MG63 (cell line): ENCODE measurements around the gene TTLL5. TPM values are rescaled to one million over a fixed set of nuclear protein-coding genes. Genes with fewer than 3 reads are reported as not detected.

Experiments
- DNase-seq: peaks from one replicate; pipeline ENCODE4 v3.0.0-alpha.2; 2020
- H3K27me3 ChIP-seq: fragments of 250-450 bp; sonication (Bioruptor Pico); 2 replicates; pipeline ENCODE4 v1.5.1; 2020; ENCODE audit warnings: mild to moderate bottlenecking, moderate library complexity
- H3K36me3 ChIP-seq: fragments of 250-450 bp; sonication (Bioruptor Pico); 2 replicates; pipeline ENCODE4 v1.5.1; 2020; ENCODE audit warnings: mild to moderate bottlenecking, moderate library complexity
- H3K4me3 ChIP-seq: fragments of 250-450 bp; sonication (Bioruptor Pico); 2 replicates; pipeline ENCODE4 v1.5.1; 2020; ENCODE audit warnings: mild to moderate bottlenecking, moderate library complexity
- H3K9me3 ChIP-seq: fragments of 250-450 bp; sonication (Bioruptor Pico); 2 replicates; pipeline ENCODE4 v1.5.1; 2020; ENCODE audit warnings: mild to moderate bottlenecking, moderate library complexity
- total RNA-seq: library from RNA; depleted of rRNA; stranded (reverse); fragments of >200 nt; shearing (Covaris generic); gene quantifications from 2 replicates; pipeline ENCODE4 v1.2.3, GENCODE V29; 2014; ENCODE audit warnings: low replicate concordance

TTLL5 gene
- total RNA-seq, 1 experiment from 2014 or later, result 12.9 TPM

GRCh38 chr14:75646762-75647161, 14.3 kb upstream of the TTLL5 start:
- DNase-seq, result no peak
- no peaks in the 10 kb centered on the region for H3K27me3 ChIP-seq

GRCh38 chr14:75647640-75648039, 13.4 kb upstream of the TTLL5 start:
- Histone ChIP-seq H3K27me3 (no peaks in the 10 kb centered on the region), H3K36me3 (peaks cover 3% of the 10 kb centered on the region; the same call in 1 of the 2 replicates), H3K4me3 (no peak overlapping the region), H3K9me3 (no peaks in the 10 kb centered on the region)
- peak; percentile 2 for DNase-seq

More at GRCh38 chr14:75646762-75647161, 14.3 kb upstream of the TTLL5 start:
- Histone ChIP-seq H3K4me3 (no peak overlapping the region), H3K9me3 (no peaks in the 10 kb centered on the region), H3K36me3 (peaks cover 3% of the 10 kb centered on the region; the same call in 1 of the 2 replicates)

GRCh38 chr14:75648066-75648838, 12.8 kb upstream of the TTLL5 start:
- DNase-seq, result peak; percentile 91
- H3K27me3 ChIP-seq, result no peaks in the 10 kb centered on the region
- H3K36me3 ChIP-seq, result peaks cover 3% of the 10 kb centered on the region; the same call in 1 of the 2 replicates
- H3K9me3 ChIP-seq, result no peaks in the 10 kb centered on the region
- H3K4me3 ChIP-seq, result no peak overlapping the region

- Histone ChIP-seq H3K4me3 (no peak overlapping the region), H3K9me3 (no peaks in the 10 kb centered on the region), H3K27me3 (no peaks in the 10 kb centered on the region), H3K36me3 (peaks cover 3% of the 10 kb centered on the region; the same call in 1 of the 2 replicates)
- no peak for DNase-seq
Measured at GRCh38 chr14:75649337-75649736, 11.7 kb upstream of the TTLL5 start.

DNA sequence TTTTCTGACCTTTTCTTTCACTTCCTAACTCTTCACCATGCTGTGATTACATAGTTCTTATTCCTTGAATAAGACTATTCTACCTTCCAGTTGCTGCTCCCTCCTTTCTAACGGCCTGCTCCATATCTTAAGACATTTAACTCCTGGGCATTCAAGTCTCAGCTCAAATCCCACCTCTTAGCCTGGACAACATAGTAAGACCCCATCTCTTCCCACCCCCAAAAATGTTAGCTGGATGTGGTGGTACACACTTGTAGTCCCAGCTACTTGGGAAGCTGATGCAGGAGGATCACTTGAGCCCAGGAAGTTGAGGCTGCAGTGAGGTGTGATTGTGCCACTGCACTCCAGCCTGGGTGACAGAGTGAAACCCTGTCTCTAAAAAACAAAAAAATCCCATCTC, 11.3 kb upstream of the TTLL5 start:
- DNase-seq, result no peak
- Histone ChIP-seq H3K9me3 (no peaks in the 10 kb centered on the region), H3K27me3 (no peaks in the 10 kb centered on the region), H3K36me3 (peaks cover 3% of the 10 kb centered on the region; the same call in 1 of the 2 replicates), H3K4me3 (no peak overlapping the region)

DNA sequence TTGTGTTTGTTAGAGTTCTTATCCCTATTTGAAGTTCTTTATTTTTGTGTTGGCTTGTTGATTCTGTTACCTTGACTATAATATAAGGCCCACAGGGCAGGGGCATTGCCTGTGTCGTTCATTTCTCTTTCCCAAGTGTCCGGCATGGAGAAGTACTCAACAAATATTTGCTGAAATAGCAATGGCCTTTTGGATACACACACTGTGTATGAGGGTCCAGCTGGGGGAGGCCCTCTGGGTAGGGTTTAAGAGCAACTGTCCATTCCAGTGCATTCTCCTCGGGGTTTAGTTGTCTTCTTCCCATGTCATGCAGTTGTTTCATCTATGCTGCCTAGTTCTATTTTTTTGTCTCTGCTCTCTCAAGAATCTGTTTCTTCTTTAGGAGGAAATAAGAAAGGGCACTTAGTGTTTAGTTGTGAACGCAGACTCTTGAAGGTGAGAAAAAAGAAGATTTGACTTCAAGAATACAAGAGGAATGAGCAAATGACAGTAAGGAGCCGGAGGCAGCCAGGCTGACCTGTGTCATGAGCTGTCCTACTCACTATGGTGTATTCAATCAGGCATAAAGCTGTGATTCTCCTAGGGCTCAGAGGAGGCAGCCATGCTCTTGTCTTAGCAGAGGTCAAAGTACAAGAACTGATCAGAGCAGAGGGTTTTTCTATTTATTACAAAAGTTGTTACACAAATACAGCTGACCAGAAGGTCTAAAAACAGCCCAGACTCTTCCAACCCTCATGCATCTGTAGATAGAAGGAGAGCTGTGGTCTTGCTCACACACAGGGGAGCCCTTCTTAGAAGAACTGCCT, 10.6 kb upstream of the TTLL5 start:
- Histone ChIP-seq H3K27me3 (no peaks in the 10 kb centered on the region), H3K36me3 (peaks cover 3% of the 10 kb centered on the region; the same call in 1 of the 2 replicates), H3K4me3 (no peak overlapping the region), H3K9me3 (no peaks in the 10 kb centered on the region)
- DNase-seq, result no peak

DNA sequence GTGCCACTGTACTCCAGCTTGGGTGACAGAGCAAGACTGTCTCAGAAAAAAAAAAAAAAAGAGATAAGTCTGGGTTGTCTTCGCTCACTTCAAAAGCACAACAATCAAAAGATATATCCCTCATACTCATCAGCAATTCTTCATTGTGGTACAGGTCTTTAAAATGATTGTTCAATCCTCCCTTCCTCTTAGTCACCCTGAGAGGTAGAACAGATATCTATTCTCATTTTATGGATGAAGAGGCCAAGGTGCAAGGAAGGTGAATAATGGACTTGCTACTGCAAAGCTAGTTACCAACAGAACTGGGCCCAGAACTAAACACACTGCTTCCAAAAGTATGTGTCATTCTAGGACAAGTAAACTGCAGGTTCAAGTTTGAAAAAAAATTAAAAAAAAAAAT, 7.5 kb upstream of the TTLL5 start:
- Histone ChIP-seq H3K9me3 (no peaks in the 10 kb centered on the region), H3K4me3 (no peak overlapping the region), H3K27me3 (no peaks in the 10 kb centered on the region), H3K36me3 (peaks cover 3% of the 10 kb centered on the region; the same call in 1 of the 2 replicates)
- DNase-seq, result no peak

GRCh38 chr14:75654127-75654732, 6.8 kb upstream of the TTLL5 start:
- peaks cover 3% of the 10 kb centered on the region; the same call in 1 of the 2 replicates for H3K36me3 ChIP-seq
- H3K9me3 ChIP-seq, result no peaks in the 10 kb centered on the region
- DNase-seq, result peak; percentile 22
- H3K27me3 ChIP-seq, result no peaks in the 10 kb centered on the region
- no peak overlapping the region for H3K4me3 ChIP-seq

DNA sequence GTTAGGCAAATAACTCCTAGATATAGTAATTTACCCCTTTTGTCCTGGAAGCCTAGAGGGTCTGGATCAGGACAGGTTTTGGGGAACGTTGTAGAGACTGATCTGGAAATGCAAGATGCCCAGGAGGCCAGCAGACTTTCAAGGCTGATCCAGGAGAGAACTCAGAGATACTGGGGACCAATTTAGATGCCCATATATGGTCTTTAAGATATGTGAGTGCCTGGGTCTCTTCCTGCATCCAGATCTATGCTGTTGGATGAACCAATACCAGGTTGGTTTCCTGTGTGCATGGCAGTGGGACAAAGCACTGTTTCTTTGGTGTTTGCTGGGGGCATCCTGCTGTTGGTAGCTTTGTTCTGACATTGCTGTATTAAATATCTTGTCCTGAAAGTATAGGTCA, 5.8 kb upstream of the TTLL5 start:
- peaks cover 3% of the 10 kb centered on the region; the same call in 1 of the 2 replicates for H3K36me3 ChIP-seq
- H3K9me3 ChIP-seq, result no peaks in the 10 kb centered on the region
- no peaks in the 10 kb centered on the region for H3K27me3 ChIP-seq
- no peak overlapping the region for H3K4me3 ChIP-seq
- DNase-seq, result no peak

DNA sequence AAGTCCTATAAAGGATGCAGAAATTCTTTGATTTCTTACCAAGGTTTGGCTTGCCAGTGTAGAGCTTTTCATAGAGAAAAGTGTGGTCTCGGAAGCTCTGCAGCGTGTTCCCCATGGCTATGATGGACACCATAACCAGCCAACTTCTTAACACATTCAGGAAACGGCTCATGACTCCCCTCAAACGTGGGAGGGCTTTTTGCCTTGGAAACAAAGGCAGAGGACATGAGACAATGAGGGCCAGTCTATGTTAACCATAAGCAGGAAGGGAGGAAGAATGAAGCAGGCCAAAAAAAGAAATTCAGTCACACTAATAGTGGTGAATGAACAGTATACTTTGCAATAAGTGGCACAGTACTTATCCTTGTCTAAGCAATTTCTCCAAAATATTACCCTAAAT, 3.7 kb upstream of the TTLL5 start:
- no peak overlapping the region for H3K4me3 ChIP-seq
- no peaks in the 10 kb centered on the region for H3K36me3 ChIP-seq
- no peaks in the 10 kb centered on the region for H3K9me3 ChIP-seq
- no peaks in the 10 kb centered on the region for H3K27me3 ChIP-seq
- DNase-seq, result no peak

DNA sequence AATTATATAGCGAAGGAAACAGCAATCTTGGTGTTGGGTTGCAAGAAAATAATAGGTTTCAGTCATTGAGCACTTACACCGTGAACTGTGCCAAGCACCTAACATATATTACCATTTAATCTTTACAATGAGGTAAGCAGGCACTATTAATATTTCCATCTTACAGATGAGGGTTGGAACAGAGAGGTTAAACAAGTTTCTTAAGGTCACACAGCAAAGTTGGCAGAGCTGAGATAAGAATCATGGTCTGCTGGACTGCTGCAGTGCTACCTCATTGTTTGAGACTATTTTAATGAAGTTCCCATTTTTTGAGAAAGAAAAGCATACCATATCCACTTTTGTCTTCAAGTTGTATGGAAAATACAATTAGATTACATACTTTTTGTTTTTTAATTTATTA, 2.1 kb upstream of the TTLL5 start:
- Histone ChIP-seq H3K4me3 (no peak overlapping the region), H3K36me3 (no peaks in the 10 kb centered on the region; the same call in 1 of the 2 replicates), H3K9me3 (no peaks in the 10 kb centered on the region), H3K27me3 (no peaks in the 10 kb centered on the region)
- no peak for DNase-seq

- no peak for DNase-seq
- no peaks in the 10 kb centered on the region for H3K9me3 ChIP-seq
- H3K36me3 ChIP-seq, result no peaks in the 10 kb centered on the region; the same call in 1 of the 2 replicates
- H3K4me3 ChIP-seq, result peak overlapping the region; percentile 74
- no peaks in the 10 kb centered on the region for H3K27me3 ChIP-seq
Measured at GRCh38 chr14:75660238-75660629, 812 bp upstream of the TTLL5 start.

- H3K9me3 ChIP-seq, result no peaks in the 10 kb centered on the region
- no peak for DNase-seq
- H3K36me3 ChIP-seq, result no peaks in the 10 kb centered on the region; the same call in 1 of the 2 replicates
- H3K27me3 ChIP-seq, result no peaks in the 10 kb centered on the region
- peak overlapping the region; percentile 74 for H3K4me3 ChIP-seq
Measured at GRCh38 chr14:75661499-75661814, 411 bp downstream of the TTLL5 start.

DNA sequence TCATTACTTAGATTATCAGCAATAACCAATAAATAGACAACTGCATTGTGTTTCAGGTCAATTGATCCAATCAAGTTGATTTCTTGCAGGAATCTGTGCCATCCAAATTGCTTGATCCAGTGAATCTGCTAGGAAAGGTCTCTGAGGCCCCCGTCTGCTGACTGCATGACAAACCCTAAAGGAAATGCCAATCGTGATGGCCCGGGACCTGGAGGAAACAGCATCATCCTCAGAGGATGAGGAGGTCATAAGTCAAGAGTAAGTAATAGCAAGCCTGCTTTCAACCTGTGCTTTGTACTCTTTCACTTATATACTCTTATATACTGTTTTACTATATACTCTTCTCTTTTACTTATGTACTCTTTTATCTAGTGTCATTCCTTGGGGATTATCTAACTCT, 1.9 kb downstream of the TTLL5 start:
- Histone ChIP-seq H3K36me3 (no peaks in the 10 kb centered on the region; the same call in 1 of the 2 replicates), H3K9me3 (no peaks in the 10 kb centered on the region), H3K27me3 (no peaks in the 10 kb centered on the region), H3K4me3 (no peak overlapping the region)
- DNase-seq, result no peak

- H3K27me3 ChIP-seq, result no peaks in the 10 kb centered on the region
- DNase-seq, result no peak
- no peak overlapping the region for H3K4me3 ChIP-seq
- H3K36me3 ChIP-seq, result peaks cover 6% of the 10 kb centered on the region
- H3K9me3 ChIP-seq, result no peaks in the 10 kb centered on the region
Measured at GRCh38 chr14:75667099-75667765, 6.2 kb downstream of the TTLL5 start.

DNA sequence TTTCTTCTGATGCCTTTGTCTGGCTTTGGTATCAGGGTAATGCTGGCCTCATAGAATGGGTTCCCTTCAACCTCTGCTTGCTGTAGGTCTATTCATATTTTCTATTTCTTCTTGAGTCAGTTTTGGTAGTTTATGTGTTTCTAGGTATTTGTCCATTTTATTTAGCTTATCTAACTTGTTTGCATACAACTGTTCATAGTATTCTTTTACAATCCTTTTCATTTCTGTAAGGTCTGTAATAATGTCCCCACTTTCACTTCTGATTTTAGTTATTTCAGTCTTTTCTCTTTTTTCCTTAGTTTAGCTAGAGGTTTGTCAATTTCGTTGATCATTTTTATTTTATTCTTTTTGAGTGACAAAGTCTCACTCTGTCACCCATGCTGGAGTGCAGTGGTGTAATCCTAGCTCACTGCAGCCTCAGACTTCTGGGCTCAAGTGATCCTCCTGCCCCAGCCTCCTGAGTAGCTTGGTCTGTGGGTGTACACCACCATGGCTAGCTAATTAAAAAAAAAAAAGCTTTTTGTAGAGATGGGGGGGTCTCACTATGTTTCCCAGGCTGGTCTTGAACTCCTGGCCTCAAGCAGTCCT, 11.7 kb downstream of the TTLL5 start:
- no peaks in the 10 kb centered on the region for H3K27me3 ChIP-seq
- DNase-seq, result no peak
- no peaks in the 10 kb centered on the region for H3K9me3 ChIP-seq
- peaks cover 6% of the 10 kb centered on the region for H3K36me3 ChIP-seq
- H3K4me3 ChIP-seq, result no peak overlapping the region
